HG02642 (cell line): Measurements from ENCODE around the gene TMEM187.

Source experiments
- ATAC-seq: cut with Tn5 transposase; IDR thresholded peaks from one replicate; pipeline ENCODE4 v1.9.1; 2021; ENCODE audit warnings: mild to moderate bottlenecking; ENCODE audit not compliant: unreplicated experiment, poor library complexity

The TMEM187 gene

DNA sequence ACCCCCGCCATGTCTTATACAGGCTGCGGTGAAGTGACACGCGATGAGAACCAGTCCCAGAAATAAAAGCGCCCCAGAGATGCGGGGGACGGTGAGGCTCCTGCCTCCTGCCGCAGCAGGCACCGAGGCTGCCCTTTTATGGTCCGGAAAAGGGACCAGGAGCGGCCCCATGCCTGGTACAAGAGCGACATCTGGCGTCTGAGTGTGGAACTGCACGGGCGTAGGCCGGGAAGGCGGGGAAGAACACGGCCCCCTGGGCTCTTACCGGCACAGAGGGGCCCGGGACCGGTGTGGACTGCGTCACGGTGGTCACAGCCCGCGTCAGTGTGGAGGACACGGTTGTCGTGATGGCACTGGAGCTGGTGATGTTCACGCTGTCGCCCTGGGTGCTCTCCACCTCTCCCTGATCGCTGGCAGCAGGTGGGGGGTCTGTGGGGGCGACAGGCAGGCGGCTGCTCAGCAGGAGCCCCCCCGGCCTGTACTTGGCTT, 19.2 kb upstream of the TMEM187 start:
- ATAC-seq: no peak

DNA sequence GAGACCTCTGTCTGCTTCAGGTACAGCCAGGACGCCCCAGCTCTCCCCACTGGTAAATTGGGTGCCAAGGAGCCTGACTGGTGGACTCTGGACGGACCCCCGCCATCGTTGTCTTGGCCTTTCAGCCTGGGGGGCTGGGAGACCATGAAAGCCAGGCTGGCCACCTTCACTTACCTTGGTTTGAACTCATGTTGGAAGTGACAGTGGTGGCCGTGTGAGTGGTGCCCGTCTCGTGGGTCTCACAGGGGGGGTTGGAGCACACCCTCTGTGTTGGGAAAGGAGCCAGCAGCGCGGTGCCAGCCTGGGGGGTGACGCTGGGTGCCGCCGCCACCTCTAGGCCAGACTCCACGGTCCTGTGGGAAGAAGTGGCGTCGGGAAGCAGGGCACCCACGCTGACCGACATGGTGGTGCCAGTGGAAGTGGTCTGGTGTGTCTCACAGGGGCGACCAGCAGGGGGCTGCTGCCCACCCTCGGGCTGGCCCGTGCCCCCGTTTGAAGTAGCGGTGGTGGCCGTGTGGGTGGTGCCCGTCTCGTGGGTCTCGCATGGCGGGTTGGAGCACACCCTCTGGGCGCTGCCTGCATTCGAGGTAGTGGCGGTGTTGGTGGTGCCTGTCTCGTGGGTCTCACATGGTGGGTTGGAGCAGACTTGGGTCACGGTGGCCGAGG, 18.5 kb upstream of the TMEM187 start:
- ATAC-seq: no peak

DNA sequence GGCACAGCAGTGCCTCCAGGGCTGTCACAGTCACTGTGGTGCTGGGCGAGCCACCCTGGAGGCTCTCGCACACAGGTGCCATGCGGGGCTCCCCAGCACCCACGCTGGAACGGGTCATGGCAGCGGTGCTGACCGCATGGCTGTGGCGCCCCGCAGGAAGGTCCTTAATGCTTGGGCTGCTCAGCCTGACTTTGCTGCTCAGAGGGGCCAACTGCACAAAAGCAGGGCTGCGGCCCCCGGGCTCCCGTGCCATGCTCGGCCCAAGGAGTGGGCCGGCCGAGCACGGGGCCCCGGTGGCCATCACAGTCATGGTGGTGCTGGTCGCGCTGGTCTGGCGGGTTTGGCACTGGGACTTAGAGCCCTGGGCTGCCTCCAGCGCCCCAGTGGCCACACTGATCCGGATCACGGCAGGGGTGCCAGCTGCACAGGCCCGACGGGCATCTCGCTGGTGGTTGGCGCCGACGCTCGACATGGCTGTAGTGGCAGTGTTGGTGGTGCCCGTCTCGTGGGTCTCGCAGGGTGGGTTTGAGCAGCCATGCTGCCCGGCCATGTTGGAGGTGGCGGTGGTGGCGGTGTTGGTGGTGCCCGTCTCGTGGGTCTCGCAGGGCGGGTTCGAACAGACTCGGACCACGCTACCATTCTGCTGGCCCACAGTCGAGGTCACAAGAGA, 17.9 kb upstream of the TMEM187 start:
- no peak for ATAC-seq

DNA sequence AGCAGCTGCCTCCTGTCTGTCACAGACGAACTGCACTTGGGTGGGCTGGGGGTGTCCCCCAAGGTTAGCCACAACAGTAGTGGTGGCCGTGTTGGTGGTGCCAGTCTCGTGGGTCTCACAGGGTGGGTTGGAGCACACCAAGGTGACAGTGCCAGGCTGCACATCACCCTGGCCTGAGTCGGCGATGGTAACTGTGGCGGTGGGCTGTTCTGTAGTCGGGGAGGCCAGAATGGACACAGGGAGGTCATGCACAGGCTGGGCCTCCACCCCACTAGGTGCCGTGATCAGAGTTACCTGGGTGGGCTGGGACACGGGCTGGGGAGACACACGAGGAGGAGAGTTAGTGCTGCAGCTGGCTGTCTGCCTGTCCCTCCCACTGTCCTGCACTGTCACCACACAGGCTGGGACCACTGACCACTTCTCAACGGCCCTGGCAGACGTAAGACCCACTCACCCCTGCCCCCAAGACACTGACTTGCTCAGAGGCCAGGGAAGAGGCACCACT, 17.3 kb upstream of the TMEM187 start:
- ATAC-seq: no peak

DNA sequence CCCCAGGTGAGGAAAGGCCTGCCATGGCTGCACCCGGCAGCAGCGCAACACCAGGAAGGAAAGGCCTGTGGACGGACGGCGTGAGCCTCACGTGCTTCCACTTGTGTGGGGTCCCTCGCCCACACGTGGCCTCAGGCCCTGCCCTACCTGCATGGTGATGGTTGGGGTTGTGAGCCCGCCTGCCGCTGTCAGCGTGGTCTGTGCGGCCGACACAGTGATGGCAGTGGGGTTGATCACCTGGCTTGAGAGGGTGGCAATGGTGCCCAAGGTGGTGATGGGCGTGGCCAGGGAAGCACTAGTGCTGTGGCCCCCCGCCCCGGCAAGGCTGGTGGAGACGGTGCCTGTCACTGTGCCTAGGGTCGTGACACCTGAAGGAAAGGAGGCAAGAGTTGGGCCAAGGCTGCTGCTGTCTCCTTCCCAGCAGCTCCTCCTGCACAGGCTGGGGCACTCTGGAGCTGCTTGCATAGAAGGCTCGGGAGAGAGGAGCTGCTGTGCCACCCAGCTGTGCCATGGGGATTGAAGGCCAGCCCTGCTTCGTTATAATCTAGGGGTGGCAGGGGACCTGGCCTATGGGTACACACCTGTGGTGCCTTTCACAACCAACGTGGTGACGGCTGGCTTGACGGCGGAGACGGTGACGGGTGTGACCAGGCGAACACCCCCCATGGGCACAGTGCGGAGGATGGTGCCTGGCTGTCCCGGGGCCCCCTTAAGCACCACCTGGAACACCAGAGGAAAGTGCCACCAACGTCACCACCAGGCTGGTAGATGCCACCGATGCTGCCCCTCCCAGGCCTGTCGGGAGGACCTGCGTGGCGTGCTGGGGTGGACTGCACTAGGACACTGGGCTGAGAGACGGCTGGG, 16.3 kb upstream of the TMEM187 start:
- no peak for ATAC-seq

DNA sequence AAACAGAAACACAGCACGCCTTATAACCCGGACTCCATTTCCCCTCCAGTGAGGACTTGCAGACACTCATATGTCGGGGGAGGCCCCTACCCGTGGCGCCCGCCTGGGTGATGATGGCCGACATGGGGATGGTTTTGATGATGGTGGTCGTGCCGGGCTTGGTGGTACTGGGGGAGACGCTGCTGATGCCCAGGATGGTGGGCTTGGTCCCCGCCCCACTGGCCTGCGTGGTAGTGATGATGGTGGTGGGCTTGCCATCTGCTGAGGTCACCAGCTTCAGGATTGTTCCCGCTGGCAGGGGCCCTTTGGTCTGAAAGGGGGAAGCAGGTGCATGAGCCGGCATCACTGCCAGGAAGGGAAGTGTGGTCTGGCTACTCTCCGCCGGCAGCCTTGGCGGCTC, 15.3 kb upstream of the TMEM187 start:
- no peak for ATAC-seq

DNA sequence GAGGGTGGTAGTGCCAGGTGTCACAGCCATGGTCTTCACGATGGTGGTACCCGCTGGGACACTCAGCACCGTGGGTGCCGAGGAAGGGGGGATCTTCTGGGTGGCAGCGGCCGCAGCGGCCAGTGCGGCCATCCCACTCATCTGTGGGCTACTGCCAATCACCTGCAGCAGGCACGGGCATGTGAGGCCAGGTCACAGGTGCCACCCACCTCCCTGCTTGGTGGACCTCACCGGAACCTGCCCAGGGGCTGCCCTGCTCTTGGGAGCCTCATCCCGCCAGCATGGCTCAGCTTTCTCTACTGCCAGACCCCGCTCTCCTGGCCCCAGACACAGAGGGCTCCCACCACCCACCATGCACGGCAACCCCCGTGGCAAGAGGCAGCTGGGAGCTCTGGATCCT, 13.9 kb upstream of the TMEM187 start:
- no peak for ATAC-seq

DNA sequence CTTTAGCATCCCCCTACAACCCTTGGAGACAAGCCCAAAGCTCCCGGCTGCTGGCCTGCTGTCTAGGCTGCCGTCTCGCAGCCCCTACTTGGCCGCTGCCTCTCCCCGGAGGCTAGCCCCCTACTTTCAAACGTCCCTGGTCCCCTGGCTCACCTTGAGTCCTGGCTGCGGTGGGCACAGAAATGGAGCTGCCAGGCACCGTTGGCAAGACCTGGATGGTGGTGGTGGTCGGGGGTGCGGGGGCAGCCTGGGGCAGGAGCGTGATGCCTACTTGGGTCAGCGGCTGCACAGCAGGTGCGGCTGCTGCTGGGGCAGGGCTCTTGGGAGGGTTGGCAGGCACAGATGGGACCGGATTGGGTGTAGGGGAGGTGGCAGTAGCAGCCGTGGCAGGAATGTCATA, 12.9 kb upstream of the TMEM187 start:
- no peak for ATAC-seq

DNA sequence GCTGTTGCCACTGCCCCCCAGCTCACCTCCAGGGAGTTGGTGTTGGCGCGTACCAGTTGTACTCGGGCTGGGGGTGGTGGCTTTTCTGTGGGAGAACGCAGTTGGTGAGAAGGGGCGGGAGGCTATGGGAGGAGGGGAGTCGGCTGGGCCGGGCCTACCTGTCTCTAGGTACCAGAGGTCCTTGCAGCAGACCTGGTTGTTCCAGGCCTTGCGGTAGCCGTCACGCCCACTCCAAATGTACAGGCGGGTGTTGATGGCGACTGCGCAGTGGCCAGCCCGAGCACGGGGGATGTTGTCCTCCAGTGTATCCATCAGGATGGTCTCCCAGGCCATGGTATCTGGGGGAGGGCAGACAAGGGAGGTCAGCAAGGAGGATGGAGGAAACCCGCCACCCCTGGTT, 12.5 kb upstream of the TMEM187 start:
- ATAC-seq: no peak

DNA sequence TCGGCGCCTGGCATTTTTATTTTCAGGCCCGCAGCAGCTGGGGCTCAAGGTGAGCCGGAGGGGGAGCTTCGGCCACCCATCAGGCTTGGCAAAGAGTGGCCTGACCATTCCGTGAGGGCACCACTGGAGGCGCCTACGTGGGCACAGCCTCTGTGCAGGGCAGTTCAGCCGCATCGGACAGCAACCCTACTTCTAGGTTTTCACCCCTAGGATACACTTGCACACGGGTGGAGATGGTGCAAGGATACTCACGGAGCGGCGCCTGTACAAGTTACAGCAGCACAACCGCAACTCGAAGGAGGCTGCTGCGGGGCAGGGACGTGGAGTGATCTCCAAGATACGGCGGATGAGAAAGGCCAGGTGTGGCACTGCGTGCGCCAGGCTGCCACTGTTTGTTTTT, 11.8 kb upstream of the TMEM187 start:
- ATAC-seq: no peak

DNA sequence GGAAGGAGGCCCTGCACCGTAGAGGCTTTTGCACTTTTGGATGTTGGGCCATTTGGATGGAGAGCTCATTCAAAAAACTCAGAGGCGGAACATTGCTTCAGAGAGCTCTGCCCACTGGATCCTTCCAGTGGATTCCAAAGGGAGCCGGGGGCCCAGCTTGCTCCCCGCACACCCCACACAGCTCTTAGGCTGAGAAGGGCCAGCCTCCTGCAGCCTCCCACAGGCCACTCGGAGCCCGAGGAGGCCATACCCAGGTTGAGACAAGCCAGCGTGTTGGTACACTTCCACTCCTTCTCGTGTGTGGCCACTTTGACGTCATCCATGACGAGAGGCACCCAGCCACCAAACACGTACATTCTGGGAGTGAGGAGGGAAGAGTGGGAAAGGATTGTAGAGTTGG, 11.3 kb upstream of the TMEM187 start:
- no peak for ATAC-seq

DNA sequence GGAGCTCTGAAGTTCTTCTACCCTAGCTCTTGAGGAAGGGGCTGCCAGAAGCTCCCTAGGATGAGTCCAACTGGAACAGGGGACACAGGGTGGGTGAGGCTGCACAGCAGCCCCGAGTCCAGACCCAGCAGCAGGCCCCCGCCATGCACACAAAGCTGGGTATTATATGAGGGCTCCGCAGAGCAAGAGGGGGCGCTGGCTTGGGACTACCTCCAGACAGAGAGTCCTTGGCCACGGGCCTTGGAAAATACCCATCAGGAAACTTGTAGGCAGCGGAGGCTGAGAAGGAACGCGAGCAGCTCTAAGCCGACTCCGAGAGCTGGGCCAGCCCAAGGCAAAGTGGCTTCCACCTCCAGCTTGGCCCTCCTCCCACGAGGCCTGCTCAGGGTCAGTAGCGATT, 9.0 kb upstream of the TMEM187 start:
- no peak for ATAC-seq

DNA sequence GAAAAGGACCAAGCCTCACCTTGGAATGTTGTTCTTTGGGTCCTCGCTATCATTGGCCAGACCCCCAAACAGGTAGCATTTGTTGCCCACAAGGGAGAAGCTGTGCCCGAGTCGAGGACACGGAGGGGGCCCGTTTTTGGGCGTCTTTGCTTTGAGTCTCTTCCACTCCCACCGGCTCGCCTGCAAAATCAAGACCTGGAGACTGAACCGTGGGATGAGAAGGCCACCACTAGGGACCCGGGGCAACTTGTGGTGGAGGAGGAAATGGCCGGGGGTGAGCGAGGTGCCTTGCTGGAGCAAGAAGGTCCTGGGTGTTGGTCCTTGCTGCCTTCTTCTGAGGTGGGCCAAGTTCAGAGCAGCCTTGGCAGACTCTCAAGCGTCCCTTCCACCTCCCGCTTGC, 8.4 kb upstream of the TMEM187 start:
- no peak for ATAC-seq

DNA sequence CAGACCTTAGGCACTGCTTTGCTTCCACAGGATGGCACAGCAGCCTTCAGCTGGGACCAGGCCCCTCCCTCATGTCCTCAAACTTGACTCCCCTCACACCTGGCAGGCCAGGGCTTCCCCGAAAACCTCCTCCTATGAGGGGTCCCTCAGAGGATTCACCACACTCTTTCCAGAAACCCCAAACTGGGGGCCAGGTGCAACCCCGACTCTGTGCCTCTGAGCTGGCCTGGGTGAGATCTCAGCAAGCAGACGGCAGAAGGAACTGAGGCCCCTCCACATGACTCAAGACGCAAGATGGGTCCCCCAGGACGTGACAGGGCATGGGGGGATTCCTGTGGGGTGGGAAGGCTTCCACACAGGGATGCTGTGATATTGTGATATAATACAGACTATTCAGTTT, 7.1 kb upstream of the TMEM187 start:
- no peak for ATAC-seq

DNA sequence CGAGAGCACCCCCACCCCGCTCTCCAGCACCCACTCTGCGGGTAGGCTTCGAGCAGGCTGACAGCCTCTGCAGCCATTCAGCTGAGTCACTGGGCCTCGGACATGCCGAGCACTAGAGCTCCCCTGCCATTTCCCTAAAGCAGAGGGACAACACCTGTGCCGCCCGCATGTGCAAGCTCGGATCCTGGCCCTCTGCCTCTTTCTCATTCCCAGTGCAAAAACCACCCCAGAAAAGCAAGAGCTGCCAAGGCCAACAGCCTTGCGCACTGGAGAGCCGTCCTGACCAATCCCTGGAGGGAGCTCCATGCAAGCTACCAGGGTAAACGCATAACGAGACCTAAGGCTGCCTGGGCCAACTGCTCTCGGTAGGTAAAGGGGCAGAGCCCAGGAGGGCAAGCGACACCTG, 6.3 kb upstream of the TMEM187 start:
- no peak for ATAC-seq

DNA sequence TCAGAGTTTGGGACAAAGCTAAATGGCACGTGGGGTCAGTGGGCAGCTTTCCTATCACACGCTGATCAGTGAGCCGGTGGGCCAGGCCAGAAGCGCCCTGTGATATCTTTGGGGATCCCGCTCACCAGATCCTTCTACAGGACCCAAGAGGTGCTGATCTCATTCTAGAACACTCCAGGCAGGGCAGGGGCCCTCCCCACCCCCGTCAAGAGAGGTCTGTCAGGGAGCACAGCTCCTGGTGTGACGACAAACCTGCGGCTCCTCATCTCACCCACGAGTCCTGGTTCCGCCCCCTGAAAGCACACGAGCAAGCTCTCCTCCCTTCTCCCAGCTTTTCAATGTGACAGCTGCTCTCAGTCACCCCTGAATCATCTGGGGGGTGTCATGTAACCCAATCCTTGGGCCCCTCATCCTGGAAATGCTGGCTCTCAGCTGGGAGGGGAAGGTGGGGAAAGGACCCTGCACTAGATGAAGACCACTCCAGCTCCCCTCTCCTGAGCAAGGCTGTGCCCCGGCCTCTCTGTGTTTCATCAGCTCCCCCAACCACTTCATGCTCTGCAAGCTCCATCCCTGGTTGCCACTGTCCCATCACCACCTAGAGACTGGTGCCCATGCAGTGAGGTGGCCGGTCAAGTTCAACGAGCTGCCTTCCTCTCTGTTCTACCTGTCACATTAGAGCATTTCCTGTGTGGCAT, 5.6 kb upstream of the TMEM187 start:
- ATAC-seq: no peak

DNA sequence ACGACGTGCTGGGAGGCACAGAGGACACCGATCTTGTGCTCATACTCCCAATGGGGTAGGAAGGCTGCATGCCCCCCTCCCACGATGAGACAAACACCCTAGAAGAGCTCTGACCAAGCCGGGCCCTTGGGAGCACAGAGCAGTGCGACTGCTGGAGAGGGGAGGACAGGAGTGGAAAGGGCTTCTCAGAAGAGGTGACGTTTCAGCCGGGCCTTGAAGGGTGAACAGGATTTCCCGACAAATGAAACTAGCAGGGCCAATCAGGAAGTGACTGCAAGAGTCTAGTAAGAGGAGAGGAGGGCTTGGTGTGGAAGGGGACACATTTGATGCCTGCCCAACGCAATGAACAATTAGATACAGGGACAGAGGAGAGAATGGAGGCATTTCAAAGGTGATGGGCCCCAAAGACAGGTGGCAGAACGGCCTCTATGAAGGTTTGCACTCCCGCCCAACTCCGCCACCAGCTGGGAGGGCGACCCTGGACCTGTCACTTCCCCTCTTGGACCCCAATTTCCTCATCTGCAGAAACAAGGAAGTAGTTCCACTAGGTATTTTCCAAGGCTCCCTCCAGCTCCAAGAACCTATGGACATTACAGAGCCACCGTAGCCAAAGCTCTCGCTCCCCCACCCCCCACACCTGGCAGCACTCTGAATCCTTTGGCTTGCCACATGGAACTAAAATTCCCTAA, 4.9 kb upstream of the TMEM187 start:
- ATAC-seq: no peak

DNA sequence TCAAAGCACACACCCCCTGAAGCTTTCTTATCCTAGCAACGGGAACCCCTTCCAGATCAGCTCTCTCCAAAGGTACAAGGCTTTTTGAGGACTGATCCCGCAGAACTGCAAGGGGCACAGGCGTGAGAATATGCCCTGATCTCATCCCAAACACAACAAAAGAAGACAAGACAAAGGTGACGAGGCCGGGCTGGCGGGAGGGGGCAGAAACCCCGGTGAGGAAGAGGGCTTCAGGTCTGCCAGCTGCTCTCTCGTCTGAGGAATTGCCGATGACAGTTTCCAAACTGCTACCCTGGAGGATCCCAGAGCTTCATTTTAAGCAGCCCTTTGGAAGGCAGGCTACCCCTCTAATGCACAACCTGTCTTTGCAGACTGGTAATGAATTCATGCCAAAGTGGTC, 4.3 kb upstream of the TMEM187 start:
- ATAC-seq: no peak

DNA sequence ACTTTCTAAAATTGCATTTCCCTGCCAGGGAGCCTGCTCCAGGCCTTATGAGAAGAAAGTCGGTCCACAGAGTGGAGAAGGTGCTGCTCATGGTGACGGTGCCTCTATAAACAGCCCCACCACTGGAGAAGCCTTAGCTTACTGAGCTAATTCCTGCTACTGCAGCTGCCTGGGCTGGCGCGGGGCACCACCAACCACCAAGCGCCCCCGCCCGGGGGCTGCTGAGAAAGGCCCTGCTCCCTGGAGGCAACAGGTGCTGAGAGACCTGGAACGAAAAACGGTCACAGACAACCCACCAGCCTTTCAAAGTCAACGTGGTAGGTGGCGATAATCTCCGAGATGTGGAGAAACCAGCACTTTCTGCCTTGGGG, 3.8 kb upstream of the TMEM187 start:
- ATAC-seq: no peak
